ENCODE measurements around the gene TATDN2. TPM values are rescaled to one million over a fixed set of nuclear protein-coding genes. Genes with fewer than 3 reads are reported as not detected.

The TATDN2 gene
- total RNA-seq, 4 donors from 2014 or later, result 15.9 to 55.7 (median 26.7) TPM

DNA sequence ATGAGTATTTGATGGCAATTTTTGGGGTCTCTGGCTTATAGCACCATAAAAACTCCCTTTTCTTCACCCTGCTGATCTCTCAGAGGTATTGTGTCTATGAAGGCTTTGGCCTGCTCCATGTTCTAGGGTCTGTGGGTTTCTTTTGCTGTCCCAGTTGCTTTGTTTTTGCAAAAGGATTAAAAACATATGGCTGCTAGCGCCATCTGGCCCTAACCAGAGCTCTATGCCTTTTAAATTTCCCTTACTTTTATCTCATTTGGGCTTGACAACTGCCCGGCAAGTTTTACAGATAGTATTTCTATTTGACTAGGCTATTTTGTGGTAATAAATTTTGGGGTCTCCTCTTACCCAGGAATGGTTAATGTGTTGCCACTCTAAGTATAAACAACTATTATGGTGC, 50.9 kb downstream of the TATDN2 start:
- TF ChIP-seq, protein P1, sequence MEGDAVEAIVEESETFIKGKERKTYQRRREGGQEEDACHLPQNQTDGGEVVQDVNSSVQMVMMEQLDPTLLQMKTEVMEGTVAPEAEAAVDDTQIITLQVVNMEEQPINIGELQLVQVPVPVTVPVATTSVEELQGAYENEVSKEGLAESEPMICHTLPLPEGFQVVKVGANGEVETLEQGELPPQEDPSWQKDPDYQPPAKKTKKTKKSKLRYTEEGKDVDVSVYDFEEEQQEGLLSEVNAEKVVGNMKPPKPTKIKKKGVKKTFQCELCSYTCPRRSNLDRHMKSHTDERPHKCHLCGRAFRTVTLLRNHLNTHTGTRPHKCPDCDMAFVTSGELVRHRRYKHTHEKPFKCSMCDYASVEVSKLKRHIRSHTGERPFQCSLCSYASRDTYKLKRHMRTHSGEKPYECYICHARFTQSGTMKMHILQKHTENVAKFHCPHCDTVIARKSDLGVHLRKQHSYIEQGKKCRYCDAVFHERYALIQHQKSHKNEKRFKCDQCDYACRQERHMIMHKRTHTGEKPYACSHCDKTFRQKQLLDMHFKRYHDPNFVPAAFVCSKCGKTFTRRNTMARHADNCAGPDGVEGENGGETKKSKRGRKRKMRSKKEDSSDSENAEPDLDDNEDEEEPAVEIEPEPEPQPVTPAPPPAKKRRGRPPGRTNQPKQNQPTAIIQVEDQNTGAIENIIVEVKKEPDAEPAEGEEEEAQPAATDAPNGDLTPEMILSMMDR (IDR thresholded peaks at IDR 0.05), result no peak
- no peak for TF ChIP-seq POLR2A (IDR thresholded peaks at IDR 0.05)
- Histone ChIP-seq H3K4me1 (no peaks in the 10 kb centered on the region), H3K4me3 (no peak overlapping the region), H3K27me3 (no peaks in the 10 kb centered on the region), H3K9me3 (no peaks in the 10 kb centered on the region), H3K27ac (no peak overlapping the region), H3K36me3 (no peaks in the 10 kb centered on the region)
- intact Hi-C loops (cut with DNase I; ENCODE audit: low total_unique reads), result no loop called here
- no peak for DNase-seq

DNA sequence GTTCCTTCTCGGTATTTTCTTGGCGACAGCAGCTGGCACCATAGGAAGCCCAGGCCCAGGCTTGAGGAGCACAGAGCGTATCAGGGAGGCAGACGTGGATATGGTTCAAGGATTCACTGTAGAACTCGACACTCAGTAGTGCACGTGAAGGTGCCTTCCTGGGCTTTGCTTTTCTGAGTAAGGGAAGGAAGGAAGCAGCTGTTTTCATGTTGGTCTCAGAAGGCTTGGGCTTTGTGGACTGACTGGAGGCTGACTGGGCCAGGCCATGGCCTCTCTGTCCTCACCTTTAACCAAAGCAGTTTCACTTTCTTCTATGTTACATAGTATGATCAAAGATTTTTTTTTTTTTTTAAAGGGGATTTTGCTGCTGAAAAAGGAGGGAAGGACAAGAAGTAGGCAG, 51.4 kb downstream of the TATDN2 start:
- H3K27me3 ChIP-seq, result no peaks in the 10 kb centered on the region
- intact Hi-C loops (cut with DNase I; ENCODE audit: low total_unique reads), result no loop called here
- no peaks in the 10 kb centered on the region for H3K4me1 ChIP-seq
- no peak overlapping the region for H3K27ac ChIP-seq
- TF ChIP-seq POLR2A (IDR thresholded peaks at IDR 0.05), result no peak
- TF ChIP-seq, protein P1 (IDR thresholded peaks at IDR 0.05), result no peak
- no peak overlapping the region for H3K4me3 ChIP-seq
- H3K36me3 ChIP-seq, result no peaks in the 10 kb centered on the region
- no peaks in the 10 kb centered on the region for H3K9me3 ChIP-seq
- DNase-seq, result no peak

DNA sequence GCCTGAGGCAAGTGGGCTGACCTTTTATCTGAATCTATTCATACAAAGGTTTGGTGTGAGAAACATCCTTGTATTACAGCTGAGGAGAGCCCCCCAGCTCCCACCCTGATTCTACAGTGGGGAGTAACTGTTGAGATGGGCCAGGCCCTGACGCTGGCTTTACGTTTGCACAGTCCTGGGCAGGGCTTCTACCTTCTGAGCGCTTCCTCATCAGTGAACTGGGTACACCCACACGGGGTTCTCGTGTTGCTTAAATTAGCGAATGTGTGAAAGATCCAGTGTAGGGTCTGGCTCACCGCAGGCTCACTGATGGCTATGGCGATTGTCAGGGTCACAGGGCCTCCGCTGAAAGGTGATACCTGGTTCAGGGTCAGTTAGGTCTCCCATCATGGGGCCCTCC, 51.8 kb downstream of the TATDN2 start:
- H3K27me3 ChIP-seq, result no peaks in the 10 kb centered on the region
- intact Hi-C loops (cut with DNase I; ENCODE audit: low total_unique reads), result no loop called here
- no peaks in the 10 kb centered on the region for H3K36me3 ChIP-seq
- H3K4me3 ChIP-seq, result no peak overlapping the region
- H3K4me1 ChIP-seq, result no peaks in the 10 kb centered on the region
- no peak for TF ChIP-seq POLR2A (IDR thresholded peaks at IDR 0.05)
- TF ChIP-seq, protein P1 (IDR thresholded peaks at IDR 0.05), result no peak
- H3K9me3 ChIP-seq, result no peaks in the 10 kb centered on the region
- H3K27ac ChIP-seq, result no peak overlapping the region
- no peak for DNase-seq

DNA sequence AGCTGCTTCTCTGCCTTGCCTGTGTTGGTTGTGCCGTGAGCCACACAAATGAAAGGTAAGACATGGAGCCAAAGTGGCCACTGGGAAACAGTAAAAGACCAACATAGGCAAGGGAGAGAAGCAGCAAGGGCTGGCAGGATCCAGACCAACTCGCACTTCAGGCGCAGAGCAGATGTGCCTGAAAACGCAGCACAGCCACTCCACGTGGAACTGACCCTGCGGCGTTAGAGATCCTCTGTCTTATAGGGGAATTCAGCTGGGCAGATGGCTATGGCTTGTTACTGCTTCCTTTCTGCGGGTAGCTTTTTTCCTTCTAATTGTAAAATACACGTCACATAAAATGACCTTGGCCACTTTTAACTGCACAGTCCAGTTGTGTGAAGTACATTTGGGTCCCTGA, 54.8 kb downstream of the TATDN2 start:
- Histone ChIP-seq H3K4me1 (no peaks in the 10 kb centered on the region), H3K27ac (no peak overlapping the region), H3K27me3 (no peaks in the 10 kb centered on the region), H3K9me3 (no peaks in the 10 kb centered on the region), H3K36me3 (no peaks in the 10 kb centered on the region), H3K4me3 (no peak overlapping the region)
- TF ChIP-seq, protein P1 (IDR thresholded peaks at IDR 0.05), result no peak
- no peak for TF ChIP-seq POLR2A (IDR thresholded peaks at IDR 0.05)
- intact Hi-C loops (cut with DNase I; ENCODE audit: low total_unique reads), result no loop called here
- no peak for DNase-seq

DNA sequence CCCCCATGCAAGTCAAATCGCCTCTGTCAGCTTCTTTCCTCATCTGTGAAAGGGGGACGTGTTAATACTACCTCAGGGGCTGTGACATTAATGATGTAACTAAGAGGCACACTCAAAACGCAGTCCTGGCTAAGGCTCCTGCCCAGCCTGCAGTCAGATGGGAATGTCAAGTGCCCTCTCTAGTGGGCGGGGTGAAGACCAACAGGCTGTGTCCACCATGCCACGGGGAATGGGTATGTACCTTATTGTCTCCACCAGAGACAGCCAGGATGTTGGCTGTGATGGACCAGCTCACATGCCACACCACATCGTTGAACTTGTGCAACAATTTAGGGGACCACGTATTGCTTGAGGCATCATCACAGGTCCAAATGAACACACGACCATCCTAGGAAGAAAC, 55.5 kb downstream of the TATDN2 start:
- intact Hi-C loops (cut with DNase I; ENCODE audit: low total_unique reads), result no loop called here
- DNase-seq, result no peak
- H3K27ac ChIP-seq, result no peak overlapping the region
- no peak overlapping the region for H3K4me3 ChIP-seq
- no peaks in the 10 kb centered on the region for H3K27me3 ChIP-seq
- TF ChIP-seq, protein P1 (IDR thresholded peaks at IDR 0.05), result no peak
- no peak for TF ChIP-seq POLR2A (IDR thresholded peaks at IDR 0.05)
- no peaks in the 10 kb centered on the region for H3K36me3 ChIP-seq
- no peaks in the 10 kb centered on the region for H3K4me1 ChIP-seq
- H3K9me3 ChIP-seq, result no peaks in the 10 kb centered on the region

Measured in uterus (tissue), 4 donors.